Panc1 (cell line): ENCODE results near the gene DDX41. TPM values are rescaled to one million over a fixed set of nuclear protein-coding genes. Genes with fewer than 3 reads are reported as not detected.
A peak's percentile ranks its signal among the peaks of the same experiment; 100 is the strongest.

Experiments used
- ATAC-seq: fragments of 200-7000 bp; cut with Tn5 transposase; 2 replicates; pipeline ENCODE4 v1.9.1; 2020; ENCODE audit warnings: mild to moderate bottlenecking, moderate library complexity
- BruUV-seq: library from RNA; stranded (reverse); fragments of 400-500 nt; replicated peaks from 2 replicates; lab custom pipeline; 2021; lab: Mats Ljungman, UMichigan
- CTCF ChIA-PET: fragments of 300-600 bp; sonication (Branson Sonifier 250); formaldehyde crosslinking; loops from one replicate; lab custom pipeline; 2022; ENCODE audit warnings: antibody characterized with exemption; lab: Charles Lee
- POLR2A ChIA-PET: fragments of 300-600 bp; sonication (Branson Sonifier 250); formaldehyde crosslinking; loops from one replicate; lab custom pipeline; 2022; ENCODE audit warnings: antibody characterized with exemption; lab: Charles Lee
- DNase-seq: peaks from one replicate; pipeline ENCODE4 v3.0.0-alpha.2; 2010; ENCODE audit warnings: low read depth, low spot score
- H3K27ac ChIP-seq: 2 replicates; pipeline ENCODE4 v1.5.1; 2011; ENCODE audit warnings: mild to moderate bottlenecking, low read length, inconsistent platforms
- H3K27me3 ChIP-seq: fragments of 200-500 bp; sonication (Bioruptor generic); 2 replicates; pipeline ENCODE4 v1.6.0; 2014; ENCODE audit warnings: low read length, inconsistent platforms; ENCODE audit not compliant: control insufficient read depth, insufficient read depth
- H3K36me3 ChIP-seq: fragments of 200-500 bp; sonication (Bioruptor generic); 2 replicates; pipeline ENCODE4 v1.5.1; 2014; ENCODE audit warnings: inconsistent platforms, mild to moderate bottlenecking, low read length, moderate library complexity; ENCODE audit not compliant: control insufficient read depth, insufficient read depth
- H3K4me1 ChIP-seq: 2 replicates; pipeline ENCODE4 v1.5.1; 2011; ENCODE audit warnings: inconsistent platforms, mild to moderate bottlenecking, low read length, moderate library complexity; ENCODE audit not compliant: control insufficient read depth, insufficient read depth
- H3K4me3 ChIP-seq, 2 experiments: 2 replicates each; pipeline ENCODE4 v1.5.1; 2011 to 2012; ENCODE audit warnings: low read depth in 2 of 2, low read length in 2 of 2, mild to moderate bottlenecking in 2 of 2, inconsistent platforms in 1 of 2, moderate library complexity in 1 of 2
- H3K9me3 ChIP-seq: fragments of 200-500 bp; sonication (Bioruptor generic); 2 replicates; pipeline ENCODE4 v1.5.1; 2014; ENCODE audit warnings: low read depth, mild to moderate bottlenecking, inconsistent platforms, low read length, moderate library complexity; ENCODE audit not compliant: control insufficient read depth, insufficient read depth
- POLR2AphosphoS5 ChIP-seq: IDR thresholded peaks from 2 replicates; pipeline ENCODE4 v1.6.1; 2012; ENCODE audit warnings: mild to moderate bottlenecking, low read depth, low read length, moderate library complexity
- SIN3A ChIP-seq: IDR thresholded peaks from 2 replicates; pipeline ENCODE4 v1.6.1; 2012; ENCODE audit warnings: low read depth, mild to moderate bottlenecking, low read length, moderate library complexity, borderline replicate concordance; ENCODE audit not compliant: insufficient read depth
- TCF7L2 ChIP-seq: IDR thresholded peaks from 2 replicates; pipeline ENCODE4 v1.6.1; 2011; ENCODE audit warnings: mild to moderate bottlenecking, low read depth, low read length, inconsistent platforms
- in situ Hi-C: cut with HindIII; loops from 2 replicates; pipeline ENCODE4 v1.10.0; 2016; ENCODE audit warnings: low sequenced_read_pairs, low pct_unique_long_range_greater_than_20kb
- intact Hi-C: fragments of 100-400 bp; cut with micrococcal nuclease; formaldehyde crosslinking; loops from one replicate; pipeline ENCODE4 v1.10.0; 2022; ENCODE audit not compliant: unreplicated experiment
- total RNA-seq: library from RNA; stranded (reverse); gene quantifications from one replicate; pipeline ENCODE4 v1.2.1, GENCODE V29; 2021; ENCODE audit not compliant: unreplicated experiment
- TF ChIP-seq, protein P1 (sequence below), 2 experiments: IDR thresholded peaks; 2 replicates each; pipeline ENCODE4 v1.6.1; 2011 to 2012; ENCODE audit warnings: low read depth in 2 of 2, control low read depth in 1 of 2, low read length in 1 of 2, mild to moderate bottlenecking in 1 of 2, moderate library complexity in 1 of 2; ENCODE audit not compliant: insufficient read depth in 1 of 2
- TF ChIP-seq, protein P2 (sequence below): fragments of 450-650 bp; IDR thresholded peaks from 2 replicates; pipeline ENCODE4 v1.5.1; 2017; ENCODE audit warnings: mild to moderate bottlenecking

Gene DDX41
- total RNA-seq, 1 experiment from 2014 or later: 111 TPM

DNA sequence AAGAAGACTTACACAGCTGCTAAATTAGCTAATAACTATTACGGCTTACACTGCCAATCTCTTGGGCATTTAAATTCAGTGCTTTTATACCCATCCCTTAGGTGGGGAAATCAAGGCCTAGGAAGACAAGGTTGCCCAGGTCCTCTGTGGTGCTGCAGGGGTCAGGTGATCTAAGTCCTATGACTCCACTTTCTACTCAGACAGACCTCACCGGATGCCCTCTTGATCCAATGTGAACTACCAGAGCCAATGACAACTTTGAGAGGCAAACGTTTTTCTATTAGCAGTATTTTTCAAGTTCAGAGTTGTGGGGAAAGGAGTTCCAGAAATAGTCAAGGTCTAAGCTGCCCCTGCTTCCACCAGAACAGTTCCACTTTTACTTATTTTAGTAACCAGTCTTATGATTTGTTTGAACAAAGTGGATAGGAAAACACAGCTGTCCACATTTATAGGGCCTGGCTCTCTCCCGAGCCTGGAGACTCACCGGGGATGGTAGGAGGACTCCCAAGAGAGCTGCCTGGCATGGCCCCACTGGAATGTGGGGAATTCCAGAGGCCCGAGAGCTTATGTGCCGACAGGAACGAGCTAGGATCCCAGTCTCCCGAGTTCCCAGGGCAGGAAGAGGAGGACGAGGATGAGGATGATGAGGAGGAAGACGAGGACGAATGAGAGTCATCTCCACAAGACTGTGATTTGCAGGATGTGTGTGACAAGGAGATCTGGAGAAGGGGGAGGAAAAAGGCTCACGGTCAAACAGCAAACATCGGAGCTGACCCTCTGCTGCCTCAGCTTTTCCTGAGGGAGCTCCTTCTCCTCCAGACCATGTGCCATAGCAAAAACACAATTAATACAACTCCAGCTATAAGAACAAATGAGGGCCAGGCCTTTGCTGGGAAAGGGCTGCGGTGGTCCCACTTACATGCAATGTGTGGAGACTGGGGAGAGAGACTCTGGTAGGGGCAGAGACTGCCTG, 20.9 kb upstream of the DDX41 start:
- no TSS peak for BruUV-seq
- Histone ChIP-seq H3K9me3 (no peaks in the 10 kb centered on the region), H3K27ac (peak overlapping the region; percentile 94), H3K36me3 (peaks cover 12% of the 10 kb centered on the region), H3K4me3 (peak overlapping the region in 1 of 2 experiments; percentile 12; a peak in 1 of 4 replicates), H3K27me3 (no peaks in the 10 kb centered on the region), H3K4me1 (peaks cover 46% of the 10 kb centered on the region)
- POLR2A ChIA-PET: interaction anchor here (1.0 to 1.1 kb wide), 2 partner anchors 9 kb away, joined by 4 read pairs; no protein-coding TSS in a partner anchor
- in situ Hi-C loops: no loop called here
- peak; percentile 95 for ATAC-seq
- no peak for DNase-seq
- TF ChIP-seq, protein P1, sequence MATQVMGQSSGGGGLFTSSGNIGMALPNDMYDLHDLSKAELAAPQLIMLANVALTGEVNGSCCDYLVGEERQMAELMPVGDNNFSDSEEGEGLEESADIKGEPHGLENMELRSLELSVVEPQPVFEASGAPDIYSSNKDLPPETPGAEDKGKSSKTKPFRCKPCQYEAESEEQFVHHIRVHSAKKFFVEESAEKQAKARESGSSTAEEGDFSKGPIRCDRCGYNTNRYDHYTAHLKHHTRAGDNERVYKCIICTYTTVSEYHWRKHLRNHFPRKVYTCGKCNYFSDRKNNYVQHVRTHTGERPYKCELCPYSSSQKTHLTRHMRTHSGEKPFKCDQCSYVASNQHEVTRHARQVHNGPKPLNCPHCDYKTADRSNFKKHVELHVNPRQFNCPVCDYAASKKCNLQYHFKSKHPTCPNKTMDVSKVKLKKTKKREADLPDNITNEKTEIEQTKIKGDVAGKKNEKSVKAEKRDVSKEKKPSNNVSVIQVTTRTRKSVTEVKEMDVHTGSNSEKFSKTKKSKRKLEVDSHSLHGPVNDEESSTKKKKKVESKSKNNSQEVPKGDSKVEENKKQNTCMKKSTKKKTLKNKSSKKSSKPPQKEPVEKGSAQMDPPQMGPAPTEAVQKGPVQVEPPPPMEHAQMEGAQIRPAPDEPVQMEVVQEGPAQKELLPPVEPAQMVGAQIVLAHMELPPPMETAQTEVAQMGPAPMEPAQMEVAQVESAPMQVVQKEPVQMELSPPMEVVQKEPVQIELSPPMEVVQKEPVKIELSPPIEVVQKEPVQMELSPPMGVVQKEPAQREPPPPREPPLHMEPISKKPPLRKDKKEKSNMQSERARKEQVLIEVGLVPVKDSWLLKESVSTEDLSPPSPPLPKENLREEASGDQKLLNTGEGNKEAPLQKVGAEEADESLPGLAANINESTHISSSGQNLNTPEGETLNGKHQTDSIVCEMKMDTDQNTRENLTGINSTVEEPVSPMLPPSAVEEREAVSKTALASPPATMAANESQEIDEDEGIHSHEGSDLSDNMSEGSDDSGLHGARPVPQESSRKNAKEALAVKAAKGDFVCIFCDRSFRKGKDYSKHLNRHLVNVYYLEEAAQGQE (IDR thresholded peaks at IDR 0.05; ENCODE audit: insufficient read depth in 1 of 2, low read depth in 2 of 2, low read length in 1 of 2): 0 out of 4 replicates have a peak, but pooled peaks of 1 of the 2 experiments have one; percentile 20
- TF ChIP-seq SIN3A (no peak), POLR2AphosphoS5 (peak; percentile 42; the same call in 1 of the 2 replicates), TCF7L2 (no peak)
- TF ChIP-seq, protein P2, sequence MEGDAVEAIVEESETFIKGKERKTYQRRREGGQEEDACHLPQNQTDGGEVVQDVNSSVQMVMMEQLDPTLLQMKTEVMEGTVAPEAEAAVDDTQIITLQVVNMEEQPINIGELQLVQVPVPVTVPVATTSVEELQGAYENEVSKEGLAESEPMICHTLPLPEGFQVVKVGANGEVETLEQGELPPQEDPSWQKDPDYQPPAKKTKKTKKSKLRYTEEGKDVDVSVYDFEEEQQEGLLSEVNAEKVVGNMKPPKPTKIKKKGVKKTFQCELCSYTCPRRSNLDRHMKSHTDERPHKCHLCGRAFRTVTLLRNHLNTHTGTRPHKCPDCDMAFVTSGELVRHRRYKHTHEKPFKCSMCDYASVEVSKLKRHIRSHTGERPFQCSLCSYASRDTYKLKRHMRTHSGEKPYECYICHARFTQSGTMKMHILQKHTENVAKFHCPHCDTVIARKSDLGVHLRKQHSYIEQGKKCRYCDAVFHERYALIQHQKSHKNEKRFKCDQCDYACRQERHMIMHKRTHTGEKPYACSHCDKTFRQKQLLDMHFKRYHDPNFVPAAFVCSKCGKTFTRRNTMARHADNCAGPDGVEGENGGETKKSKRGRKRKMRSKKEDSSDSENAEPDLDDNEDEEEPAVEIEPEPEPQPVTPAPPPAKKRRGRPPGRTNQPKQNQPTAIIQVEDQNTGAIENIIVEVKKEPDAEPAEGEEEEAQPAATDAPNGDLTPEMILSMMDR: no peak
- CTCF ChIA-PET: interaction anchor here (1.2 kb wide), 1 partner anchor 17 kb away, joined by 3 read pairs; no protein-coding TSS in a partner anchor
- intact Hi-C loops: no loop called here

DNA sequence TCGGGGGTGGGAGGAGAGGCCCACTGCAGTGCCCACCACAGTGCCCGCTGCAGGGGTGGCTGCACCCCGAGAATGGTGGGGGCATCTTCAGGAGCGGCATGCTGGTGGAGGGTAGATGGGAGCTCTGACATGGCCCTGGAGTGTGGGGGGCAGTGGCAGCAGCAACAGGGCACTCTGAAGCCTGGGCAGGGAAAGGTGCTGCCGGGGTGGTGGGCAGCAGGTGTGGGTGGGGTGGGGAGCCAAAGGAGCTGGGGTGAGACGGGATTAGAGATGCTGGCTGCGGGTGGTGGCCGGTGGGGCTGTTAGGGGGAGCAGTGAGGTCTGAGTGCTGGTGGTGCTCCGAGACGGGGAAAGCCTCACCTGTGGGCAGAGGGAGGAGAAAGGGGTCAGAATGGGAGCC, 19.6 kb upstream of the DDX41 start:
- TF ChIP-seq, protein P2: no peak
- TF ChIP-seq POLR2AphosphoS5 (no peak), TCF7L2 (no peak)
- TF ChIP-seq, protein P1 (IDR thresholded peaks at IDR 0.05; ENCODE audit: insufficient read depth in 1 of 2, low read depth in 2 of 2, low read length in 1 of 2): no peak
- Histone ChIP-seq H3K9me3 (no peaks in the 10 kb centered on the region), H3K4me3 (no peak overlapping the region), H3K27me3 (no peaks in the 10 kb centered on the region), H3K27ac (peak overlapping the region; percentile 94), H3K36me3 (peaks cover 15% of the 10 kb centered on the region), H3K4me1 (peaks cover 46% of the 10 kb centered on the region)
- ATAC-seq (no peak), DNase-seq (no peak)
- POLR2A ChIA-PET: no interaction called here
- no TSS peak for BruUV-seq
- in situ Hi-C loops (no loop called here), intact Hi-C loops (no loop called here)
- CTCF ChIA-PET: interaction anchor here (0.6 kb wide), 1 partner anchor 30 kb away, joined by 4 read pairs; no protein-coding TSS in a partner anchor
